HG03039 (cell line): Measurements from ENCODE around the gene POU2AF2.
"Not testable (repeated sequence)": the region's sequence is repeated elsewhere in the genome, so short reads cannot be mapped to it uniquely, and the experiment has no call there.

Experiments used
- ATAC-seq: cut with Tn5 transposase; IDR thresholded peaks from one replicate; pipeline ENCODE4 v1.9.1; 2021; ENCODE audit warnings: mild to moderate bottlenecking, moderate library complexity; ENCODE audit not compliant: unreplicated experiment

The POU2AF2 gene

GRCh38 chr11:111245425-111245824 lies at the start of gene POU2AF2:
POU2AF2 (plus strand) TSS chr11:111245725; CDS start chr11:111245854, 129 bp downstream.
- no peak for ATAC-seq

GRCh38 chr11:111200010-111200534 lies 45.5 kb upstream of the POU2AF2 start:
- no peak for ATAC-seq

- no peak for ATAC-seq
Observed at GRCh38 chr11:111204211-111204610, 41.3 kb upstream of the POU2AF2 start.

- ATAC-seq = no peak
Observed at GRCh38 chr11:111205632-111206385, 39.7 kb upstream of the POU2AF2 start.

GRCh38 chr11:111206472-111206871 lies 39.1 kb upstream of the POU2AF2 start:
- ATAC-seq = no peak

GRCh38 chr11:111207213-111207612 lies 38.3 kb upstream of the POU2AF2 start:
- no peak for ATAC-seq

- ATAC-seq = no peak
Observed at GRCh38 chr11:111209543-111210355, 35.8 kb upstream of the POU2AF2 start.

GRCh38 chr11:111213256-111213655 lies 32.3 kb upstream of the POU2AF2 start:
- ATAC-seq = no peak

- ATAC-seq = no peak
Observed at GRCh38 chr11:111220721-111221120, 24.8 kb upstream of the POU2AF2 start.

- ATAC-seq = no peak
Observed at GRCh38 chr11:111221208-111221607, 24.3 kb upstream of the POU2AF2 start.

GRCh38 chr11:111221936-111222335 lies 23.6 kb upstream of the POU2AF2 start:
- not testable (repeated sequence) for ATAC-seq

GRCh38 chr11:111222821-111223455 lies 22.6 kb upstream of the POU2AF2 start:
- not testable (repeated sequence) for ATAC-seq

GRCh38 chr11:111225881-111226280 lies 19.6 kb upstream of the POU2AF2 start:
- ATAC-seq = no peak

- no peak for ATAC-seq
Observed at GRCh38 chr11:111229604-111230003, 15.9 kb upstream of the POU2AF2 start.

GRCh38 chr11:111230122-111230465 lies 15.4 kb upstream of the POU2AF2 start:
- peak; percentile 20 for ATAC-seq

GRCh38 chr11:111231836-111232235 lies 13.7 kb upstream of the POU2AF2 start:
- ATAC-seq = no peak

- ATAC-seq = no peak
Observed at GRCh38 chr11:111236383-111236782, 9.1 kb upstream of the POU2AF2 start.

- ATAC-seq = no peak
Observed at GRCh38 chr11:111237926-111238325, 7.6 kb upstream of the POU2AF2 start.

GRCh38 chr11:111246956-111247355 lies 1.4 kb downstream of the POU2AF2 start:
- no peak for ATAC-seq

GRCh38 chr11:111250936-111251335 lies 5.4 kb downstream of the POU2AF2 start:
- ATAC-seq = no peak

- ATAC-seq = no peak
Observed at GRCh38 chr11:111253131-111253530, 7.6 kb downstream of the POU2AF2 start.
